SU-DHL-6 (cell line): Measurements from ENCODE around the gene POU2F3.

Source experiments
- H2AFZ ChIP-seq: fragments of 200-600 bp; sonication (generic); 2 replicates; pipeline ENCODE4 v1.6.1; 2014; ENCODE audit warnings: low read depth, mild to moderate bottlenecking, moderate library complexity, mixed read lengths, antibody characterized with exemption, low read length; ENCODE audit not compliant: severe bottlenecking
- H3F3A ChIP-seq: fragments of 200-600 bp; shearing (Covaris generic); 2 replicates; pipeline ENCODE4 v1.6.0; 2016; ENCODE audit warnings: antibody characterized with exemption, mild to moderate bottlenecking; ENCODE audit not compliant: insufficient read depth
- H3K27ac ChIP-seq: fragments of 200-600 bp; sonication (generic); 2 replicates; pipeline ENCODE4 v1.5.1; 2016; ENCODE audit warnings: low read depth, mild to moderate bottlenecking, low read length, moderate library complexity, mixed read lengths
- H3K27me3 ChIP-seq: fragments of 200-600 bp; sonication (generic), shearing (Covaris generic); 2 replicates; pipeline ENCODE4 v1.6.0; 2014; ENCODE audit warnings: mild to moderate bottlenecking, low read length
- H3K36me3 ChIP-seq: fragments of 200-600 bp; sonication (generic); 2 replicates; pipeline ENCODE4 v1.6.1; 2014; ENCODE audit warnings: mild to moderate bottlenecking, low read length, mixed read lengths
- H3K4me2 ChIP-seq: fragments of 300-600, 200-600 bp; shearing (Covaris generic), sonication (generic); 2 replicates; pipeline ENCODE4 v1.6.0; 2014; ENCODE audit warnings: low read length, low read depth, mild to moderate bottlenecking; ENCODE audit not compliant: poor library complexity, severe bottlenecking
- H3K4me3 ChIP-seq: fragments of 200-600 bp; sonication (generic); 2 replicates; pipeline ENCODE4 v1.5.1; 2014; ENCODE audit warnings: antibody characterized with exemption, low read length, mild to moderate bottlenecking, mixed read lengths; ENCODE audit not compliant: insufficient read depth, poor library complexity, severe bottlenecking
- H3K79me2 ChIP-seq: fragments of 200-600 bp; sonication (generic); 2 replicates; pipeline ENCODE4 v1.6.1; 2014; ENCODE audit warnings: mild to moderate bottlenecking, low read length, moderate library complexity; ENCODE audit not compliant: insufficient read depth
- H3K9ac ChIP-seq: fragments of 200-600 bp; sonication (generic); 2 replicates; pipeline ENCODE4 v1.7.0; 2014; ENCODE audit warnings: mild to moderate bottlenecking, low read length
- H3K9me2 ChIP-seq: fragments of 200-600 bp; sonication (generic); replicated peaks from 2 replicates; pipeline ENCODE4 v1.6.1; 2014; ENCODE audit warnings: low read length; ENCODE audit not compliant: insufficient read depth
- H3K9me3 ChIP-seq: fragments of 200-600 bp; sonication (generic); 2 replicates; pipeline ENCODE4 v1.6.1; 2014; ENCODE audit warnings: low read length, mixed read lengths; ENCODE audit not compliant: insufficient read depth
- H4K20me1 ChIP-seq: fragments of 200-600 bp; sonication (generic); 2 replicates; pipeline ENCODE4 v1.6.1; 2014; ENCODE audit warnings: low read depth, mild to moderate bottlenecking, antibody characterized with exemption, low read length, moderate library complexity, mixed read lengths
- CTCF ChIP-seq: fragments of 200-600 bp; sonication (generic); IDR thresholded peaks from one replicate; pipeline ENCODE4 v1.5.1; 2017; ENCODE audit warnings: antibody characterized with exemption, mild to moderate bottlenecking, low read length, moderate library complexity; ENCODE audit not compliant: insufficient read depth, poor library complexity, severe bottlenecking
- EZH2phosphoT487 ChIP-seq: fragments of 200-600 bp; sonication (generic), shearing (Covaris generic); conservative IDR thresholded peaks from 2 replicates; pipeline ENCODE4 v1.6.1; 2018; ENCODE audit warnings: mild to moderate bottlenecking, antibody characterized with exemption, low read length, moderate library complexity, mixed read lengths

POU2F3 gene

GRCh38 chr11:120344302-120345004 lies 104.5 kb downstream of the POU2F3 start:
- Histone ChIP-seq H4K20me1 (peaks cover 52% of the 10 kb centered on the region), H3K79me2 (no peaks in the 10 kb centered on the region)
- TF ChIP-seq EZH2phosphoT487 (no peak), CTCF (no peak)

GRCh38 chr11:120346233-120346632 lies 106.3 kb downstream of the POU2F3 start:
- Histone ChIP-seq H3K36me3 (no peaks in the 10 kb centered on the region), H3K9me2 (no peaks in the 10 kb centered on the region), H3K9ac (no peak overlapping the region), H4K20me1 (peaks cover 45% of the 10 kb centered on the region), H3K4me2 (no peak overlapping the region), H3K27ac (no peak overlapping the region), H3K79me2 (no peaks in the 10 kb centered on the region), H3F3A (no peaks in the 10 kb centered on the region), H2AFZ (no peak overlapping the region), H3K4me3 (no peak overlapping the region), H3K27me3 (no peaks in the 10 kb centered on the region), H3K9me3 (no peaks in the 10 kb centered on the region)
- TF ChIP-seq CTCF (no peak), EZH2phosphoT487 (no peak)

More at GRCh38 chr11:120344302-120345004, 104.5 kb downstream of the POU2F3 start:
- Histone ChIP-seq H2AFZ (no peak overlapping the region), H3K9me3 (no peaks in the 10 kb centered on the region), H3K36me3 (no peaks in the 10 kb centered on the region), H3K27me3 (no peaks in the 10 kb centered on the region), H3K9me2 (no peaks in the 10 kb centered on the region), H3K9ac (no peak overlapping the region), H3K4me3 (no peak overlapping the region), H3K27ac (no peak overlapping the region), H3F3A (0 out of 2 replicates have a peak, but pooled peaks cover 2% of the 10 kb centered on the region), H3K4me2 (peak overlapping the region; percentile 44)

- H4K20me1 ChIP-seq, result peaks cover 23% of the 10 kb centered on the region
- no peak overlapping the region for H3K4me2 ChIP-seq
- no peaks in the 10 kb centered on the region for H3K36me3 ChIP-seq
- no peaks in the 10 kb centered on the region for H3K9me3 ChIP-seq
- H3F3A ChIP-seq, result no peaks in the 10 kb centered on the region
- H3K9me2 ChIP-seq, result no peaks in the 10 kb centered on the region
- TF ChIP-seq EZH2phosphoT487, result no peak
- no peak for TF ChIP-seq CTCF
- no peak overlapping the region for H3K9ac ChIP-seq
- no peak overlapping the region for H3K4me3 ChIP-seq
- H3K27ac ChIP-seq, result no peak overlapping the region
- no peak overlapping the region for H2AFZ ChIP-seq
- 0 out of 2 replicates have a peak, but pooled peaks cover 3% of the 10 kb centered on the region for H3K79me2 ChIP-seq
- no peaks in the 10 kb centered on the region for H3K27me3 ChIP-seq
Measured at GRCh38 chr11:120350637-120351036, 110.7 kb downstream of the POU2F3 start.
